GM19238 (cell line): ENCODE results near the gene GOLGA6A.
"Not testable (repeated sequence)": the region's sequence is repeated elsewhere in the genome, so short reads cannot be mapped to it uniquely, and the experiment has no call there.

ENCODE experiments used
- DNase-seq: peaks from one replicate; pipeline ENCODE4 v3.0.0; 2011; ENCODE audit warnings: low spot score; ENCODE audit not compliant: insufficient read length

GOLGA6A gene

DNA sequence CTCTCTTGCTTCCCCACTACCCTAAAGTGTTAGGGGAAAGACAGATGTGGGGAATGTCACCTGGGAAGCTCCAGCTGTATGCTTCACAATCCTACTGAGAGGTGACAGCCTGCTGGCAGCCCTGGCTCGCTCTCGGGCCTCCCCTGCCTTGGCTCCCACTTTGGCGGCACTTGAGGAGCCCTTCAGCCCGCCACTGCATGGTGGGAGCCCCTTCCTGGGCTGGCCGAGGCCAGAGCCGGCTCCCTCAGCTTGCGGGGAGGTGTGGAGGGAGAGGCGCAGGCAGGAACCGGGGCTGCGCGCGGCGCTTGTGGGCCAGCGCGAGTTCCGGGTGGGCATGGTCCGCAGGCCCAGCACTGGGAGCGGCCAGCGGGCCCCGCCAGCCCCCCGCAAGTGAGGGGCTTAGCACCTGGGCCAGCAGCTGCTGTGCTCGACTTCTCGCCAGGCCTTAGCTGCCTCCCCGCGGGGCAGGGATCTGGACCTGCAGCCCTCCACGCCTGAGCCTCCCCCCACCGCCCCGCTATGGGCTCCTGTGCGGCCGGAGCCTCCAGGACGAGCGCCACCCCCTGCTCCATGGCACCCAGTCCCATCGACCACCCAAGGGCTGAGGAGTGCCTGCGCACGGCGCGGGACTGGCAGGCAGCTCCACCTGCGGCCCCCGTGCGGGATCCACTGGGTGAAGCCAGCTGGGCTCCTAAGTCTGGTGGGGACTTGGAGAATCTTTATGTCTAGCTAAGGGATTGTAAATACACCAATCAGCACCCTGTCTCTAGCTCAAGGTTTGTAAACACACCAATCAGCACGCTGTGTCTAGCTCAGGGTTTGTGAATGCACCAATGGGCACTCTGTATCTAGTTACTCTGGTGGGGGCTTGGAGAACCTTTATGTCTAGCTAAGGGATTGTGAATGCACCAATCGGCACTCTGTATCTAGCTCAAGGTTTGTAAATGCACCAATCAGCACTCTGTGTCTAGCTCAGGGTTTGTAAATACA is 29.8 kb downstream of the GOLGA6A start:
- not testable (repeated sequence) for DNase-seq

GRCh38 chr15:74050556-74051234 is 31.7 kb downstream of the GOLGA6A start:
- no peak for DNase-seq

GRCh38 chr15:74050127-74050526 is 32.2 kb downstream of the GOLGA6A start:
- DNase-seq = no peak

DNA sequence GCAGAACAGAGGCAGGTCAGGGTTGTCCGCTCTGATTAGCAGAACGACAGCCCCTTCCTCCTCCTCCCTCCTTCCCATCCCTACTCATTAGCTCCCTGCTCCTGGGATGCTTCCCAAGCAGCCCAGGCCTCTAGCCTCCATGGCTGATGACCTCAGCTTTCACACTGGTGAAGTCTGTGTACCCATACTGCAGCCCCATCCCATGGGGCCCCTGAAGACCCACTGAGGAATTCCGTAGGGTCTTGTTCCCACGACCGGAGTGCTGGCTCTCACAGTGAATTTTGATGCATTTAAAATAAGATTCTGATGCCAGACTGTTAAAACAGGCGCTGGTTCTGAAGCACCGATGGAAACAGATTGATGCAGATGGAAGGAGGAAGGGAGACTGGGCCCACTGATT is 36.1 kb downstream of the GOLGA6A start:
- no peak for DNase-seq

DNA sequence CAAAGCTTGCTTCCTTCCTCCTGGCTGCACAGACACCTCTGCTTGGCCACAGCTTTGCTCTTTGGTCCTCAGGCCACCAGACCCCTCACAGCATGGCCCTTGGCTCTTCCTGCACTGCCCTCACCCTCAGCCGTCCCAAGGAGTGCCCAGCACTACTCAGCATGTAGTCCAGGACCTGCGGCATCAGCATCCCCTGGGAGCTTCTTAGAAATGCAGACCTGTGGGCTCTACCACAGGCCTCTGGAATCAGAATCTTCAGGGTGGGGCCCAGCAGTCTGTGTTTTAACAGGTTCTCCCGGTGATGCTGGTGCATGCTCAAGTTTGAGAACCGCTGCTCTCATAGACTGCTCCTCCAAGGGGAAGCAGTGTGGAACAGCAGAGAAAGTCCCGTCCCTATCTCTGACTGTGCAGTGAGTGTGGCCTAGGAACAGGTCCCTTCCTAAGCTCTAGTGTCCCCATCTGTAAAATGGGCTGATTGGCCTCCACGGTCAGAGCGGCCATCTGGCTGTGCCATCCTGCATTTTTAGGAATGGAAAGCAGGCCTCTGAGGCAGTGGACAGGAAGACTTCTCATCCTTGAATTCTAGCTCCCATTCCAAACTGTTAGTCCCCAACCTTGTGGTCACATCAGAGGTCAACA is 36.6 kb downstream of the GOLGA6A start:
- DNase-seq = no peak

GRCh38 chr15:74045184-74045583 is 37.2 kb downstream of the GOLGA6A start:
- DNase-seq = no peak

- DNase-seq = no peak
These were observed 37.9 kb downstream of the GOLGA6A start for GRCh38 chr15:74044267-74045110.

GRCh38 chr15:74043425-74044266 is 38.7 kb downstream of the GOLGA6A start:
- DNase-seq = no peak

DNA sequence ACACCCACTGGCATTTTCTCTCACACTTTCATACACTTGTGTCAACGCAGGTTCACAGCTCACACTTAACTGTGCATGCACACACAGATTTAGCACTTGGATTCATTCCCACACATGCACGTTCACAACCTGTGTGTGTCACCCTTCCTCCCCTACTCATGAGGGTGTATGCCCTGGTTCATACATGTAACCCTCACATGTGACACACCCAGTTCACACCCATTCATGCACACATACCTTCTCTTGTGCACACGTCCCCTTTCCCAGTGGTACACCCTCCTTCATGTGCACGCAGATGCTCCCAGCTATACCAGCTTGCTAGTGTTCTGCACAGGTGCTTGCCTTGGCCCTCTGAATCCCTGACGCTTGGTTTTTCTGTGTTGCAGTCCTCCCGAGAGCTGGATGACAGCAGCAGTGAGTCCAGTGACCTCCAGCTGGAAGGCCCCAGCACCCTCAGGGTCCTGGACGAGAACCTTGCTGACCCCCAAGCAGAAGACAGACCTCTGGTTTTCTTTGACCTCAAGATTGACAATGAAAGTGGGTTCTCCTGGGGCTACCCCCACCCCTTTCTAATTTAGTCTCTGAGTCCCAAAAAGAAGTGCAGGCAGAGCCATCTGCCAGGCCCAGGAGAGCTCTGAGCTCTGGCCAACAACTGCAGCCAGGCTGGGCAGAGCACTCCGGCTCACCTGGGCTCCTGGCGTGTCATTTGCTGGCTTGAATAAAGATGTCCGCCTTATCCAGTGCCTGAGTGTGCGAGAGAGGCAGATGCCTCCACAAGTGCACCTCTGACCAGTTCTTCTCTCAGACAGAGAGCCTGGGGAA is 39.5 kb downstream of the GOLGA6A start:
- no peak for DNase-seq

GRCh38 chr15:74041777-74042435 is 40.4 kb downstream of the GOLGA6A start:
- DNase-seq = no peak

DNA sequence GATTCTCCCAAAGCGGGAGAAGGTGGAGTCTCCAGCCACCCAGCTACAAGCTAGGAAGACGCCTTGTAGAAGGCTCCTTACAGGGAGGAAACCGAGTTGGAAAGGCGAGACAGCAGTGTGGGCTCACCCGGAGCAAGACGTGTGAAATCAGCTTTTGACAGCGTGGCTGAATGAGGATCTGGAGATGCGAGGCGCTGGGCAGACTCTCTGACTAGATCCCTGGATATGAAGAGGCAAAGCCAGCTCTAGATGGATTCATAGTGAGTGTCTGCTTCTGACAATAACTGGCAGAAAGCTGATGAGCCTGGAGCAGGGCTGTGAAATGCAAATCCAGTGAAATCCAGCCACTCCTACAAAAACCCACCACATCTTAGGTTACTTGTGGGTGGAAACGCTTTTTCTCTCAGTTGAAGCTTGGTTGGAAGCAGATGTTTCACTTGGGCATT is 41.0 kb downstream of the GOLGA6A start:
- no peak for DNase-seq

GRCh38 chr15:74040109-74040850 is 42.1 kb downstream of the GOLGA6A start:
- no peak for DNase-seq

DNA sequence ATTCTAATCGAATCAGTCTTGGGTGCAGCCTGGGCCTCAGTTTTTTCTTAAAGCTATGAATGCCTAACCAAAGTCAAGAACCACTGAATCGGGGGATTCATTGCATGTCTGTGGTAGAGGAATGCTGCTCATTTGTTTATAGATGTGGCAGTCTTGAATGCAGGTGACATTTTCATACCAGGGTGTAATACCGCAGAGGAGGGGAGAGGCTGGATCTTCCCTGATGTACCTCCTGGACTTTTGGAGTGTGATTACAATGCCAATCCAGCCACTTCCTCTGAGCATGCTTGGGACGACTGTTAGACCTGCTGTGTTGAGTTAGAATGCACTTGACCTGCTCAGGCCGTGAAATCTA is 42.7 kb downstream of the GOLGA6A start:
- DNase-seq = no peak

DNA sequence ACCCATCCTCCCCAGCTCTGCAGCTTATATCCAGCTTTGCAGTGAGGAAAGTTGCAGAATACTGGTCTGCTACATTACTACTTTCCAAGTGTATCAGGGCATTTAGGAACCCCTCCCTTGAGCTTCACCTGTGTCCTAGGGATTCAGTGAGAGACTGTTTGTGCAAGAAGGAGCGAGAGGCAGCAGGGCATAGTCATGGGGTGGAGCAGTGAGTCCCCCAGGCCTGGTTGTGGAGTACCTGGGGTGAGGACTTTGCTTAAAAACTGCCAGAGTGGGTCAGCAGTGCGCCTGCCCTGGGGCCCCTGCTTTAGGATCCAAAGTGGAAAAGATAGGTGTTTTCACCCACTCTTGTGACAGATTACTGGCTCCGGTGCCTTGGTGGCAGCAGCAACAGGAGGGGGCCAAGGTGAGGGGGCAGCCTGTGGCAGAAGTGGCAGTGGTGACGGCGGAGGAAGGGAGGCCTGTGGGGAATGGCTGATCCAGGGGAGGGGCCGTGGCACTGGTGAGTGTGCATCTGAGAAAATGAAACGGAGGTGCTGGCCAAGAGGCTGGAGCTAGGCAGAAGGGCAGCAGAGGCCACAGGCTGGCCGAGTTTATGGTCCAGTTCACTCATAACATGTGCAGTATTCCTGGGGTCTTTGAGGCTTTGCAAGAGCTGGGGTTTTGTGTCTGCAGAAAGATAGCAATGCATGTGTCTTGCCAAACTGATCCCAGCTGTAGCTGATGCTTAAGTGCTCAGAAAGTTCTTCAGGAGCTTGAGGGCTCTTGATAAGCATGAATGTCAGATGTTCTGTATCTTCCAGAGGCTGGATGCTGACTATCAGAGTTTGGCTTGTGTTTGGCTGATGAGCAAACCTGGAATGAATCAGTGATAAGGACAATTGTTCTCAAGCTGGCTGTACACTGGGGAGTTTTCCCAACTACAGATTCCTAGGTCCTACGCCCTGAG is 43.4 kb downstream of the GOLGA6A start:
- no peak for DNase-seq

- no peak for DNase-seq
These were observed 44.9 kb downstream of the GOLGA6A start for GRCh38 chr15:74037171-74038117.
